BE2C (cell line): ENCODE measurements around the gene PSMB5.

Source experiments
- DNase-seq: peaks from one replicate; pipeline ENCODE4 v3.0.0-alpha.2; 2020
- H3K27me3 ChIP-seq: fragments of 250-450 bp; sonication (Bioruptor Pico); 2 replicates; pipeline ENCODE4 v1.5.1; 2020; ENCODE audit warnings: mild to moderate bottlenecking
- H3K36me3 ChIP-seq: fragments of 250-450 bp; sonication (Bioruptor Pico); 2 replicates; pipeline ENCODE4 v1.5.1; 2020; ENCODE audit warnings: mild to moderate bottlenecking
- H3K4me1 ChIP-seq: fragments of 250-450 bp; sonication (Bioruptor Pico); 2 replicates; pipeline ENCODE4 v1.5.1; 2020
- H3K4me3 ChIP-seq: 2 replicates; pipeline ENCODE4 v1.5.1; 2011; ENCODE audit warnings: low read depth, low read length
- H3K9me3 ChIP-seq: fragments of 250-450 bp; sonication (Bioruptor Pico); 2 replicates; pipeline ENCODE4 v1.5.1; 2020
- CTCF ChIP-seq: IDR thresholded peaks from 2 replicates; pipeline ENCODE4 v1.5.1; 2012; ENCODE audit warnings: mild to moderate bottlenecking, low read depth, low read length

Gene PSMB5

DNA sequence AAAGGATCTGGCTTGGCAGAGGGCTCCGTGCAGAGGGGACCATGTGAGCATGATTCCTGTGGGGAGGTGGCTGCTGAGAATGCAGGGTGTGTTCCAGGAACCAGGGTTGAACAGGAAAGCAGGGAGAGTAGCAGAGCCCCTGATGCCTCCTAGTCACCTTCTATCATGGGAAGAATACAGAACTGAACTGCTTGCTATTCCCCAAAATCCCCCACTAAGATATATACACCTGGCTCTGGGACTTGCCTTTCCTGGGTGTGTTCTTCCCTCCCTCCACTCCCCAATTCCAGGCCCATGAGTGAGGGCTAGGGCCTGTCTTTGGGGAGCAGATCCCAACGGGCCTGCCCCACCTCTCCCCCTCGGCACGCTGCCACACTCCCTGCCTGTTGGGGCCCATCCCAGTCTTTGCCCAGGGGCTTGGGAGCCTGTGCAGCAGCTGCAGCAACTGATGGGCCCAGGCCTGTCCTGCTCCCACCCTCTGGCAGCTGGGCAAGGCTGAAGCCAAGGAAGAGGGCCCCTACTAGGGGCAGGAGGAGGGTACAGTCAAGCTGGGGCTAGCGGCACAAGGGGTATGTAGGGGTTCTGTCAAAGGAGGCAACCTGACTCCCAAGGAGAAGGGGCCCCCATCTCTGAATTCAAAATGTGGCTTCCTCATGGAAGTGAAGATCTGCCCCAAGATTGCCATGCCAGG lies 55.6 kb downstream of the PSMB5 start:
- Histone ChIP-seq H3K36me3 (no peaks in the 10 kb centered on the region), H3K27me3 (peaks cover 16% of the 10 kb centered on the region), H3K4me3 (no peak overlapping the region), H3K9me3 (no peaks in the 10 kb centered on the region), H3K4me1 (peaks cover 19% of the 10 kb centered on the region)
- no peak for DNase-seq
- no peak for TF ChIP-seq CTCF

- no peaks in the 10 kb centered on the region for H3K9me3 ChIP-seq
- no peak for TF ChIP-seq CTCF
- H3K4me3 ChIP-seq, result no peak overlapping the region
- H3K36me3 ChIP-seq, result no peaks in the 10 kb centered on the region
- peaks cover 19% of the 10 kb centered on the region for H3K4me1 ChIP-seq
- H3K27me3 ChIP-seq, result peaks cover 16% of the 10 kb centered on the region
- DNase-seq, result no peak
Observed at GRCh38 chr14:22978487-22978837, 56.2 kb downstream of the PSMB5 start.

- Histone ChIP-seq H3K36me3 (no peaks in the 10 kb centered on the region), H3K4me1 (peaks cover 16% of the 10 kb centered on the region), H3K27me3 (peaks cover 16% of the 10 kb centered on the region), H3K9me3 (no peaks in the 10 kb centered on the region), H3K4me3 (no peak overlapping the region)
- TF ChIP-seq CTCF, result no peak
- no peak for DNase-seq
Observed at GRCh38 chr14:22977684-22978486, 56.8 kb downstream of the PSMB5 start.

GRCh38 chr14:22977434-22977683 lies 57.3 kb downstream of the PSMB5 start:
- Histone ChIP-seq H3K4me1 (peaks cover 16% of the 10 kb centered on the region), H3K4me3 (no peak overlapping the region)
- DNase-seq, result no peak

DNA sequence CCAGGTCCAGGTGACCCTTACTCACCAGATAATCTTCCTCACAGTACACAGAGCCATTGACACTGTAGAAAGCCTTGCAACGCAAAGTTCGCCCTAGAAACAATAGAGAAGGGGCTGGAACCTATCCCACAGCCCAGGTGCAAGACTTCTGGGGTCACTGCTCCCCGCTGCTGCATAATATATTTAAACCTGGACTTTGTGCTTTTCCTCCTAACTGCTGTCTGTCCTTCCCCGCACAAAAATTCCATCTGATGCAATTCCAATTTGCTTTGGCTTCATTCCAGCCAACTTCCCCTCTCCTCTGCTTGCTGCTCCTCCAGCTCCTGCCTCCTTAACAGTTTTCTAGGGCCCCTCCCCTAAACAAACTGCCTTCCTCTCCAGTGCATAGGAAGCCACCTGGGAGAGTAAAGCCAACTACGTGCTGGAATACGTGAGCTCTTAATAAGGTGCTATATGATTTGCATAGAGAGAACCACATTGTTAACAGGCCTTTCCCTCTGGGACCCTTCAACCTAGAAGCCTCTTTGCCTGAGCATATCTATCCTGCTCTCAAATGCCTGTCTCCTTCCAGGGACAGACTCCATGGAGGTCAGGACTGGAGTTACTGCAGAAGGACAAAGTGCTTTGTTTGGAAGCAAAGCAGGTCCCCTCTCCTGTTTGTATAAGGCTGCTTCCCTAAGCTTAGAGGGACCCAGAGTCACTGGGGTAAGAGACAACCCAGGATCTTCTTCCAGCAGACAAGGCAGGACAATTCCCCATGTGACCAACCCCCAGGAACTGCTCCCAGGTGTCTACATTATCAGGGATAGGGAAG lies 57.9 kb downstream of the PSMB5 start:
- Histone ChIP-seq H3K4me3 (no peak overlapping the region), H3K9me3 (no peaks in the 10 kb centered on the region), H3K27me3 (peaks cover 11% of the 10 kb centered on the region), H3K4me1 (peaks cover 16% of the 10 kb centered on the region), H3K36me3 (no peaks in the 10 kb centered on the region)
- no peak for TF ChIP-seq CTCF
- no peak for DNase-seq

More at GRCh38 chr14:22977434-22977683, 57.3 kb downstream of the PSMB5 start:
- TF ChIP-seq CTCF, result no peak
- H3K36me3 ChIP-seq, result no peaks in the 10 kb centered on the region
- no peaks in the 10 kb centered on the region for H3K9me3 ChIP-seq
- H3K27me3 ChIP-seq, result peaks cover 16% of the 10 kb centered on the region
